Vagina (tissue), 2 donors: ENCODE data around the gene RSPO4. TPM values are rescaled to one million over a fixed set of nuclear protein-coding genes. Genes with fewer than 3 reads are reported as not detected.

Experiments
- DNase-seq, 2 donors: peaks; one replicate each; pipeline ENCODE4 v3.0.0-alpha.2; 2017; ENCODE audit errors: extremely low spot score in 2 of 2
- H3K27ac ChIP-seq: fragments of 200-600 bp; sonication (generic); one replicate; pipeline ENCODE4 v1.5.1; 2019
- H3K27me3 ChIP-seq: fragments of 200-600 bp; sonication (generic); one replicate; pipeline ENCODE4 v1.5.1; 2019
- H3K36me3 ChIP-seq, 2 donors: fragments of 200-600 bp; sonication (generic); one replicate each; pipeline ENCODE4 v1.5.1; 2017 to 2019
- H3K4me1 ChIP-seq: fragments of 200-600 bp; sonication (generic); one replicate; pipeline ENCODE4 v1.5.1; 2019
- H3K4me3 ChIP-seq, 2 donors: fragments of 200-600 bp; sonication (generic); 1 replicate in 1 of 2; 2 replicates in 1 of 2; pipeline ENCODE4 v1.5.1; 2016 to 2019
- H3K9me3 ChIP-seq: fragments of 200-600 bp; sonication (generic); one replicate; pipeline ENCODE4 v1.5.1; 2019
- CTCF ChIP-seq, 3 experiments: fragments of 450-650 bp in 2 of 3; fragments of 200-600 bp in 1 of 3; sonication (generic) in 1 of 3; IDR thresholded peaks; one replicate each; pipeline ENCODE4 v1.5.1; 2017 to 2019; ENCODE audit warnings: antibody characterized with exemption in 3 of 3, mild to moderate bottlenecking in 2 of 3, moderate library complexity in 2 of 3
- POLR2A ChIP-seq, 2 donors: fragments of 450-650 bp; IDR thresholded peaks; one replicate each; pipeline ENCODE4 v1.6.1; 2017; ENCODE audit warnings: antibody characterized with exemption in 2 of 2, mild to moderate bottlenecking in 2 of 2, moderate library complexity in 2 of 2
- POLR2AphosphoS5 ChIP-seq, 2 donors: sonication (generic); formaldehyde crosslinking; IDR thresholded peaks; one replicate each; pipeline ENCODE4 v1.9.0; 2017; ENCODE audit warnings: antibody characterized with exemption in 2 of 2, mild to moderate bottlenecking in 2 of 2, low read depth in 1 of 2; ENCODE audit not compliant: insufficient read depth in 1 of 2
- intact Hi-C: fragments of 100-400 bp; cut with DNase I; formaldehyde crosslinking; loops from one replicate; pipeline ENCODE4 v1.15.1; 2023
- total RNA-seq: library from RNA; depleted of rRNA; stranded (reverse); fragments of >200 nt; gene quantifications from one replicate; pipeline ENCODE4 v1.2.3, GENCODE V29; 2016

The RSPO4 gene
- total RNA-seq, 1 donor from 2014 or later, result not detected

GRCh38 chr20:910132-910869 lies 91.8 kb downstream of the RSPO4 start:
- intact Hi-C loops, result no loop called here

GRCh38 chr20:909641-910040 lies 92.5 kb downstream of the RSPO4 start:
- intact Hi-C loops, result no loop called here
- no peak overlapping the region for H3K4me3 ChIP-seq
- TF ChIP-seq CTCF (IDR thresholded peaks at IDR 0.05), result no peak
- TF ChIP-seq POLR2AphosphoS5 (IDR thresholded peaks at IDR 0.05; ENCODE audit: insufficient read depth in 1 of 2, low read depth in 1 of 2), result no peak
- no peak for TF ChIP-seq POLR2A (IDR thresholded peaks at IDR 0.05)
- no peaks in the 10 kb centered on the region for H3K36me3 ChIP-seq
- no peak for DNase-seq
- H3K9me3 ChIP-seq, result no peaks in the 10 kb centered on the region
- no peaks in the 10 kb centered on the region for H3K27me3 ChIP-seq
- peaks cover 8% of the 10 kb centered on the region for H3K4me1 ChIP-seq
- no peak overlapping the region for H3K27ac ChIP-seq

More at GRCh38 chr20:910132-910869, 91.8 kb downstream of the RSPO4 start:
- Histone ChIP-seq H3K27me3 (no peaks in the 10 kb centered on the region), H3K27ac (no peak overlapping the region), H3K36me3 (no peaks in the 10 kb centered on the region), H3K4me3 (no peak overlapping the region), H3K4me1 (peaks cover 8% of the 10 kb centered on the region), H3K9me3 (no peaks in the 10 kb centered on the region)
- no peak for DNase-seq
- TF ChIP-seq POLR2AphosphoS5 (IDR thresholded peaks at IDR 0.05; ENCODE audit: insufficient read depth in 1 of 2, low read depth in 1 of 2), result no peak
- no peak for TF ChIP-seq POLR2A (IDR thresholded peaks at IDR 0.05)
- TF ChIP-seq CTCF (IDR thresholded peaks at IDR 0.05), result no peak

Other genes starting within 250 kb of the RSPO4 start
- 1.7 TPM for gene SLC52A3, start 233.8 kb downstream of the RSPO4 start, total RNA-seq
- gene FAM110A, start 168.6 kb downstream of the RSPO4 start, total RNA-seq, result 11.8 TPM
- gene ANGPT4, start 86.0 kb downstream of the RSPO4 start, total RNA-seq, result 0.98 TPM
- 52.8 TPM for gene PSMF1, start 116.3 kb upstream of the RSPO4 start, total RNA-seq
- gene TMEM74B, start 182.7 kb upstream of the RSPO4 start, total RNA-seq, result 4.2 TPM
- gene C20orf202, start 201.1 kb upstream of the RSPO4 start, total RNA-seq, result not detected
- gene RAD21L1, start 223.7 kb upstream of the RSPO4 start, total RNA-seq, result not detected